ENCODE measurements around the gene SLC22A17.

- TF ChIP-seq CTCF (IDR thresholded peaks at IDR 0.05; ENCODE audit: poor library complexity) (no peak), EZH2phosphoT487 (IDR thresholded peaks at IDR 0.05; ENCODE audit: low read depth, severe bottlenecking, unreplicated experiment) (no peak), EZH2 (IDR thresholded peaks at IDR 0.05; ENCODE audit: borderline replicate concordance) (no peak)
Observed at GRCh38 chr14:23300687-23301223, 51.9 kb downstream of the SLC22A17 start.

All from hepatocyte (in vitro differentiated cells).